Endothelial cell of umbilical vein (primary cell): ENCODE results near the gene DENND1A. TPM values are rescaled to one million over a fixed set of nuclear protein-coding genes. Genes with fewer than 3 reads are reported as not detected.

ENCODE experiments used
- BruUV-seq: library from RNA; stranded (reverse); fragments of 400-500 nt; replicated peaks from 2 replicates; lab custom pipeline; 2021; lab: Mats Ljungman, UMichigan
- CTCF ChIA-PET: fragments of 300-600, 350-600 bp; sonication (Branson Sonifier 250); formaldehyde crosslinking; loops from one replicate; lab custom pipeline; 2021; ENCODE audit warnings: antibody characterized with exemption, inconsistent platforms; lab: Charles Lee
- POLR2A ChIA-PET: fragments of 300-600, 350-600 bp; sonication (Branson Sonifier 250); formaldehyde crosslinking; loops from one replicate; lab custom pipeline; 2021; ENCODE audit warnings: antibody characterized with exemption, inconsistent platforms; lab: Charles Lee
- DNase-seq: peaks from one replicate; pipeline ENCODE4 v3.0.0-alpha.2; 2011; ENCODE audit warnings: low read depth, low spot score
- FAIRE-seq: peaks from 2 replicates; lab custom pipeline; 2011; peaks lifted over from hg19 to GRCh38; lab: Jason Lieb, UNC
- H2AFZ ChIP-seq: 2 replicates; pipeline ENCODE4 v1.6.0; 2012; ENCODE audit warnings: low read depth, low read length, control low read depth, inconsistent platforms
- H3K27ac ChIP-seq: 2 replicates; pipeline ENCODE4 v1.5.1; 2011; ENCODE audit warnings: low read depth, mild to moderate bottlenecking, control low read depth, low read length, moderate library complexity; ENCODE audit not compliant: insufficient read depth
- H3K27me3 ChIP-seq, 2 experiments: 2 replicates each; pipeline versions ENCODE4 v1.6.0 to v1.6.1; 2011; ENCODE audit warnings: low read length in 2 of 2, mixed read lengths in 1 of 2; ENCODE audit not compliant: control insufficient read depth in 2 of 2, insufficient read depth in 2 of 2
- H3K36me3 ChIP-seq, 2 experiments: 2 replicates in 1 of 2; 3 replicates in 1 of 2; pipeline ENCODE4 v1.5.1; 2011; ENCODE audit warnings: low read length in 2 of 2, mild to moderate bottlenecking in 1 of 2, moderate library complexity in 1 of 2; ENCODE audit not compliant: control insufficient read depth in 2 of 2, insufficient read depth in 2 of 2; ENCODE audit errors: extremely low read depth in 1 of 2
- H3K4me1 ChIP-seq: 3 replicates; pipeline ENCODE4 v1.5.1; 2011; ENCODE audit warnings: mild to moderate bottlenecking, low read length; ENCODE audit not compliant: control insufficient read depth, insufficient read depth; ENCODE audit errors: extremely low read depth
- H3K4me2 ChIP-seq: 2 replicates; pipeline ENCODE4 v1.6.1; 2011; ENCODE audit warnings: low read length, control low read depth, mixed read lengths; ENCODE audit not compliant: insufficient read depth
- H3K4me3 ChIP-seq, 3 experiments: fragments of 200-600 bp in 1 of 3; sonication (generic), shearing (Covaris generic) in 1 of 3; replicated peaks in 1 of 3; 2 replicates each; pipeline ENCODE4 v1.5.1; 2011 to 2016; ENCODE audit warnings: control low read depth in 3 of 3, low read length in 3 of 3, mild to moderate bottlenecking in 2 of 3, inconsistent platforms in 1 of 3, low read depth in 1 of 3, moderate library complexity in 1 of 3; ENCODE audit not compliant: insufficient read depth in 1 of 3
- H3K79me2 ChIP-seq: 2 replicates; pipeline ENCODE4 v1.6.0; 2012; ENCODE audit warnings: low read length, inconsistent platforms; ENCODE audit not compliant: control insufficient read depth, insufficient read depth
- H3K9ac ChIP-seq: replicated peaks from 2 replicates; pipeline ENCODE3; 2011; ENCODE audit warnings: low read length, control low read depth; ENCODE audit not compliant: insufficient read depth; ENCODE audit errors: extremely low read depth
- H3K9me1 ChIP-seq: replicated peaks from 3 replicates; pipeline ENCODE4 v1.6.0; 2011; ENCODE audit warnings: mild to moderate bottlenecking, low read length; ENCODE audit not compliant: control insufficient read depth, insufficient read depth; ENCODE audit errors: extremely low read depth
- H3K9me3 ChIP-seq: replicated peaks from 2 replicates; pipeline ENCODE4 v1.5.1; 2012; ENCODE audit warnings: low read length, inconsistent platforms; ENCODE audit not compliant: control insufficient read depth, insufficient read depth
- H4K20me1 ChIP-seq: replicated peaks from 2 replicates; pipeline ENCODE3; 2011; ENCODE audit warnings: mild to moderate bottlenecking, low read length; ENCODE audit not compliant: control insufficient read depth, insufficient read depth; ENCODE audit errors: extremely low read depth
- CTCF ChIP-seq, 2 donors: IDR thresholded peaks; 1 replicate in 1 of 2; 2 replicates in 1 of 2; pipeline ENCODE4 v1.5.1; 2011; ENCODE audit warnings: low read length in 2 of 2, mild to moderate bottlenecking in 2 of 2, moderate library complexity in 2 of 2, control low read depth in 1 of 2, inconsistent platforms in 1 of 2, low read depth in 1 of 2; ENCODE audit not compliant: insufficient read depth in 1 of 2; ENCODE audit errors: extremely low read depth in 1 of 2
- EZH2 ChIP-seq: IDR thresholded peaks from 2 replicates; pipeline ENCODE4 v1.6.1; 2012; ENCODE audit warnings: borderline replicate concordance, low read depth, mild to moderate bottlenecking, moderate library complexity, low read length, inconsistent platforms; ENCODE audit not compliant: severe bottlenecking
- FOS ChIP-seq: IDR thresholded peaks from 2 replicates; pipeline ENCODE4 v1.6.1; 2011; ENCODE audit warnings: mild to moderate bottlenecking, low read length, moderate library complexity, borderline replicate concordance; ENCODE audit not compliant: insufficient read depth
- GATA2 ChIP-seq: IDR thresholded peaks from 2 replicates; pipeline ENCODE4 v1.7.0; 2011; ENCODE audit warnings: low read depth, mild to moderate bottlenecking, moderate library complexity, mixed read lengths, low read length; ENCODE audit not compliant: insufficient read length, insufficient read depth
- JUN ChIP-seq: IDR thresholded peaks from 2 replicates; pipeline ENCODE4 v1.6.1; 2011; ENCODE audit warnings: borderline replicate concordance, low read depth; ENCODE audit not compliant: insufficient read length, insufficient read depth
- MYC ChIP-seq: IDR thresholded peaks from one replicate; pipeline ENCODE4 v1.6.1; 2011; ENCODE audit warnings: mild to moderate bottlenecking, low read depth, low read length
- POLR2A ChIP-seq: IDR thresholded peaks from 2 replicates; pipeline ENCODE4 v1.6.1; 2012; ENCODE audit warnings: low read depth, mild to moderate bottlenecking, control low read depth, low read length
- POLR2AphosphoS5 ChIP-seq: IDR thresholded peaks from 2 replicates; pipeline ENCODE4 v1.6.1; 2012; ENCODE audit warnings: low read depth, mild to moderate bottlenecking, control low read depth, low read length, moderate library complexity; ENCODE audit not compliant: insufficient read depth
- dilution Hi-C: fragments of 300-500 bp; cut with MboI; formaldehyde crosslinking; loops from one replicate; pipeline ENCODE4 v1.15.0; 2019; ENCODE audit warnings: low sequenced_read_pairs; ENCODE audit not compliant: extremely low pct_ligation_motif_present
- intact Hi-C: fragments of 100-400 bp; cut with micrococcal nuclease; formaldehyde crosslinking; loops from one replicate; pipeline ENCODE4 v1.10.0; 2022
- polyA plus RNA-seq, 4 experiments: library from polyadenylated mRNA; depleted of rRNA in 3 of 4; stranded (reverse) in 3 of 4; unstranded in 1 of 4; fragments of >200 nt; gene quantifications; 2 replicates each; pipeline versions ENCODE4 v1.2.1 to v1.2.3, GENCODE V29; 2011 to 2012; ENCODE audit warnings: missing spikeins in 1 of 4
- total RNA-seq: library from RNA; stranded (reverse); gene quantifications from 2 replicates; pipeline ENCODE4 v1.2.3, GENCODE V29; 2021
- TF ChIP-seq, protein P1 (sequence below): IDR thresholded peaks from 2 replicates; pipeline ENCODE4 v1.6.1; 2011; ENCODE audit not compliant: insufficient read depth, insufficient read length

Gene DENND1A
- total and polyA plus RNA-seq, 2 donors (not counting 3 experiments of a cell fraction or from before 2014, with no cell fraction given) = 18.5 to 24.5 TPM

- Histone ChIP-seq H2AFZ (no peak overlapping the region), H3K27ac (no peak overlapping the region), H3K27me3 (no peaks in the 10 kb centered on the region), H3K79me2 (no peaks in the 10 kb centered on the region), H4K20me1 (no peaks in the 10 kb centered on the region), H3K9ac (no peak overlapping the region), H3K9me3 (no peaks in the 10 kb centered on the region), H3K4me3 (no peak overlapping the region), H3K4me2 (no peak overlapping the region), H3K4me1 (no peaks in the 10 kb centered on the region), H3K36me3 (no peaks in the 10 kb centered on the region), H3K9me1 (no peaks in the 10 kb centered on the region)
- FAIRE-seq (no peak), DNase-seq (no peak)
- POLR2A ChIA-PET = no interaction called here
- intact Hi-C loops (no loop called here), dilution Hi-C loops (no loop called here)
- CTCF ChIA-PET = interaction anchor here (1.2 kb wide), 2 partner anchors 9 to 10 kb away, joined by 3 read pairs; no protein-coding TSS in a partner anchor
- TF ChIP-seq POLR2AphosphoS5 (no peak), FOS (no peak), GATA2 (no peak), CTCF (IDR thresholded peaks at IDR 0.05; ENCODE audit: extremely low read depth in 1 of 2, insufficient read depth in 1 of 2, low read depth in 1 of 2, low read length in 2 of 2) (no peak), JUN (no peak), POLR2A (no peak), MYC (no peak), EZH2 (no peak)
- TF ChIP-seq, protein P1, sequence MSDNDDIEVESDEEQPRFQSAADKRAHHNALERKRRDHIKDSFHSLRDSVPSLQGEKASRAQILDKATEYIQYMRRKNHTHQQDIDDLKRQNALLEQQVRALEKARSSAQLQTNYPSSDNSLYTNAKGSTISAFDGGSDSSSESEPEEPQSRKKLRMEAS = no peak
- BruUV-seq = no TSS peak
These were observed 497.3 kb downstream of the DENND1A start for GRCh38 chr9:123432331-123433236.
